Testis (tissue), 2 donors: ENCODE measurements around the gene RIMBP2.

Source experiments
- CTCF ChIP-seq, 3 experiments: fragments of 450-650 bp in 2 of 3; fragments of 200-600 bp in 1 of 3; sonication (generic) in 1 of 3; IDR thresholded peaks; one replicate each; pipeline ENCODE4 v1.5.1; 2016 to 2019; ENCODE audit warnings: antibody characterized with exemption in 3 of 3, mild to moderate bottlenecking in 2 of 3, moderate library complexity in 1 of 3
- POLR2A ChIP-seq: fragments of 450-650 bp; IDR thresholded peaks from one replicate; pipeline ENCODE4 v1.6.1; 2017; ENCODE audit warnings: antibody characterized with exemption, mild to moderate bottlenecking, moderate library complexity

- no peak for TF ChIP-seq CTCF (IDR thresholded peaks at IDR 0.05)
- TF ChIP-seq POLR2A: no peak
Measured at GRCh38 chr12:130713581-130713991, 2.5 kb downstream of the RIMBP2 start.
